ELR (cell line): ENCODE measurements around the gene RPL18.

ENCODE experiments used
- DNase-seq: peaks from one replicate; pipeline ENCODE4 v3.0.0-alpha.2; 2015; ENCODE audit warnings: low read depth

The RPL18 gene

DNA sequence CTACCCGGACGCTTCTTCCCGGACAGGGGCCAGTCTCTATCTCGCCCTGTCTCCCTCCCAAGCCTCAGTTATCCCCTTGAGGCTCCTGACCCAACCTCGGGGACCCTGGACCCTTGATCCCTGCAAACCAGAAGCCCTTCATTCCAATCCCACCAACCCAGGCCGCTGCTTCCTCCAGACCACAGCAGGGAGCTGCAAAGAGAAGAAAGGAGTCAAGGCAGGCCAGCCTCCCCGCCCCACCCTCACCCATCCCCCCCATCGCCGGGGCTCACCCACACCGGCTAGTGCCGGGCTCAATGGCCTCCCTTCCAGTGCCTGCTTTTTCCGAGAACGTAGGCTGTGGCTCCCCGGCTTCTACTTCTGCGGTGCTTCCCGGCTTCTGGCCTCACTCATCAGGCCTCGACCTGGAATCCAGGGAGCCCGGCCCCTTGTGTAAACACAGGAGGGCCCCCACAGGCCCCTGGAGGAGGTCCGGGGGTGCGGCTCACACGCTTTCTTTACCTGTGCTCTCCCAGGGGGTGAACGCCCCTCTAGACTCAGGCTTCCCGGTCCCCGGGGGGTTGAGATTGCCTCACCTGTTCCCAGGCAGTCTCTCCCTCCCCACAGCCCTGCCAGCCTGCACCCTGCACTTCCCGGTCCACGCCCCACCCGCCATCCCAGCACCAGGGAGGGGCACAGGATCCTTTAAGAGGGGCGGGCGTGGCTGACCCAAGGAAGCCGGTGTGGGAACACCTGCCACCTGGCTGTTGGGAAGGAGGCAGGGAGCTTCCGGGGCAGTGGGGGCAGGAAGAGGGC lies 4.3 kb downstream of the RPL18 start, which contains the start of gene FAM83E:
TSS of gene FAM83E (minus strand) at position 641 of the 795 bp plus-strand sequence. CDS start 1,704 bp downstream, outside the sequence.
- peak; percentile 54 for DNase-seq

DNA sequence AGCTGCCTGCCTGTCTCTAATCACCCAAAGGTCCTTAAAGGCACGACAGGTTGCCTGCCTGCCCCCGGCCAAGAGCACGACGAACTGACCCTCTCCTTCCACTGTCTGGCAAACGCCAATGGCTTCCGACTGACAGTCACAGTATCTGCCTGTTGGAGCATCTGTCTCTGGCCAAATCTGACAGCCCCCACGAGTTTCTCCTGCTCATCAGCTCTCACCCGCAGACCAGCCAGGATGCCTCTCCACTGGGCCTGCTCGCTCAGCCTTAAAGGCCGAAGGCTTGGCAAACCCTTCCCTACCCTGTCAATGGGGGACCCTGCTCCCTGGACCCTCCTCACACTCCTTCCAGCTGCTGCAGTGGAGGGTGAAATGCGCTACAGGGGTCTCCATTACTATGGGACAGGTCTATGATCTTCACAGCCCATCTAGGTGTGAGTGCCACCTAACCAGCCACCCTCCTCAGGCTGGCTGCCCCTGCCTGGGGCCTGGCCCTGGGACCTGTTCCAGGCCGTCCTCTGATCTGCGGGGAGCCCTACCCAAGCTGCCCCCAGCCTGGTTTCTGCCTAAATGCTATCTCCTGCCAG lies 5.0 kb downstream of the RPL18 start:
- DNase-seq = peak; percentile 39

DNA sequence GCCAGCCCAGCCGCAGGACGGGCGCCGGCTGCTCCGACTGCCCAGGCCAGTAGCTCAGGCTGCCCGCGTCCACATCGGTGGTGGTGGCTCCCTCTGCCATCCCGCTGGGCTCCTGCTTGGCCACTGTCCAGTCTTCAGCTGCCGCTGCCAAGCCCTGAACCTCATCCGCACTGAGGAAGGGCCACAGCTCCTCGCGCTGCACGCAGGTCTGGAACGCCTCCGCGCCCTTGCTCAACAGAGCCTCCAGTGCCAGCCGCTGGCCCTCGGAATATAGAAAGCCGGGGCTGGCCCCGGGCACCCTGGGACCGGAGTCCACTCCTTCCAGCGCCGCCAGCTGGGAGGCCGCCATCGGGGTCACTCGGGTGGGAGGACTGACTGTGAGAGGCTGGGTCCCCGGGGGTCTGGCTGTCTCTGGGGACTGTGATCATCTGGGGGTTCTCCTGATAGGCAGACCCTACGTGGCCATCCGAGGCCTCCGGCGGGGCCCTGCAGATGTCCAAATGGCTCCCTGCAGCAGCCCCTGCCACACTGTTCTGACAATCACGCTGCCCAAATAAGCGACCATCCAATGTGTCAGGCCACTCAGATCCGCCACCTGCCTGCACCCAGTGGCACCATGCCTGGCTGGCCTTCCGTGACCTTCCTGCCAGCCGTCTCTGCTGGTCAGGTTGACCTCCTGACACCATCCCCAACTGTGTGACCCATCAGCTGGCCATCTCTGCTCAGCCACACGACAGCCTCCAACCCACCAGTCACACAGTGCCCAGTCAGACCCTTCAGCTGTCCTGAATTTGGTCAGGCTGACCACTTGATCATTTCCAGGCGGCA lies 5.7 kb downstream of the RPL18 start:
- DNase-seq = no peak

DNA sequence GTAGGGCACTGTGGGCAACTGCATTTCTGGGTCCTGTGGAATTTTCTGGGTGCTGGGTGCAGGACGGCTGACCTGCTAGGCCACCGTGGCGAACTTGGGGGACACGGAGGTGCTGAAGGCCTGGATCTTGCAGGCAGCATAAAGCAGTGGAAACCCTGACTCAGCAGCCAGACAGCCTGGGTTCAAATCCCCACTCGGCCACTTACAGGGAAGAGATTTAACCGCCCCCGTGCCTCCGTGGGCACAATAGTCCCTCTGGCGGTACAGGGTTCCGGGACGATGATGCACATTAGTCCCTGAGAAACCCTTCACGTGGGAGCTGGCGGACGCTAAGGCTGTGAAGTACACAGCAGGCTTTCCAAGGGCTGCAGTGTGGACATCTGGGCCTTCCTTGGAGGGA lies 7.1 kb downstream of the RPL18 start:
- no peak for DNase-seq

DNA sequence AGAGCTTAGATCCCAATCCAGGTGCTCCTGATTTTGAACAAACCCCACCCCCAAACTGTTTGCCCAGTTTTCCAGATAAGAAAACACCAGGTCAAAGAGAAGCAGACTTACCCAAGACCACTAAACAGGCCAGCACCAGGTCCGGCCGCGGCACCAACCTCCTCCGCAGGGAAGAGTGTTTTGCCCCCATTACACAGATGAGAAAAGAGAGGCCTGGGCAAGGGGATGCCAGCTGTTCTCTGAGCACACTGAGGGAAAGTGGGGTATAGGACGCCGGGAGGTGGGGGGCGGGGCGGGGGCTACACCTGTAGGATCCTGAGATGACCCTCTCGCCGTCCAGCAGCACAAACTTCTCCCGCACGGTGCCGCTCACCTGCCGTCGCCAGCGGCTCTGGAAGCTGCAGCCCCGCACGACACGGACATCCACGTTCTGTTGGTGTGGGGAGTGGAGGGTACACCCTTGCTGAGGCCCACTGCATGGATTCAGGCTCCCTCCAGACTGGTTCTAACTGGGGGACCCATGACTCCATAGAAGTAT lies 9.3 kb downstream of the RPL18 start:
- no peak for DNase-seq

DNA sequence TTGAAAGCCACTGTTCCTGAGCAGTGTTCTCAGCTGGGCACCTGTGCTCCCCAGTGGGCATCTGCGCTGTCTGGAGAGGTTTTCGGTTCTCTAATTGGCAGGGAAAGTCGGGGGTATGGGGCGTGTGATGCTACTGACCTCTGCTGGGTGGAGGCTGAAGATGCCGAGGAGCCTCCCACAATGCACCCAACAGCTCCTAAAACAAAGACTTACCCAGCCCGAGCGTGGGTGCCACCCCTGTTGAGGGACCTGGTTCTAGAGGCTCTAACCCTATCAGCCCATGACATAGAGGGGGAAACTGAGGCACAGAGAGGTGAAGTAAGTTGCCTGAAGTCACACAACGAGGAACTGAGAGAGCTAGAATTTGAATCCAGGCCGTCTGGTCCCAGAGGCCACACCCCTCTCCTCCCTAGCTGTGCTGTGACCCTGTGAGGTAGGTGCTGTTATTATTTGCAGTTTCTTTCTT lies 10.1 kb downstream of the RPL18 start:
- peak; percentile 72 for DNase-seq

DNA sequence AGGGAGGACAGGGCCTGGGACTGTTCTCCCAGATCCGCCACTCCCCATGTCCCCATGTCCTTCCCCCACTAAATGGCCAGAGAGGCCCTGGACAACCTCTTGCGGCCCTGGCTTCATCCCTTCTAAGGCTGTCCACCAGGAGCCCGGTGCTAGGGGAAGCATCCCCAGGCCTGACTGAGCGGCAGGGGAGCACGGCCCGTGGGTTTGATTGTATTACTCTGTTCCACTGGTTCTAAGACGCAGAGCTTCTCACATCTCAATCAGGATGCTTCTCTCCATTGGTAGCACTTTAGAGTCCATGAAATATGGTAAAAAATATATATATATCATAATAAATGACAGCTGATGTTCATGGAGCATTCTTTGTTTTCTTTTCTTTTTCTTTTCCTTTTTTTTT lies 11.6 kb downstream of the RPL18 start:
- DNase-seq = no peak

DNA sequence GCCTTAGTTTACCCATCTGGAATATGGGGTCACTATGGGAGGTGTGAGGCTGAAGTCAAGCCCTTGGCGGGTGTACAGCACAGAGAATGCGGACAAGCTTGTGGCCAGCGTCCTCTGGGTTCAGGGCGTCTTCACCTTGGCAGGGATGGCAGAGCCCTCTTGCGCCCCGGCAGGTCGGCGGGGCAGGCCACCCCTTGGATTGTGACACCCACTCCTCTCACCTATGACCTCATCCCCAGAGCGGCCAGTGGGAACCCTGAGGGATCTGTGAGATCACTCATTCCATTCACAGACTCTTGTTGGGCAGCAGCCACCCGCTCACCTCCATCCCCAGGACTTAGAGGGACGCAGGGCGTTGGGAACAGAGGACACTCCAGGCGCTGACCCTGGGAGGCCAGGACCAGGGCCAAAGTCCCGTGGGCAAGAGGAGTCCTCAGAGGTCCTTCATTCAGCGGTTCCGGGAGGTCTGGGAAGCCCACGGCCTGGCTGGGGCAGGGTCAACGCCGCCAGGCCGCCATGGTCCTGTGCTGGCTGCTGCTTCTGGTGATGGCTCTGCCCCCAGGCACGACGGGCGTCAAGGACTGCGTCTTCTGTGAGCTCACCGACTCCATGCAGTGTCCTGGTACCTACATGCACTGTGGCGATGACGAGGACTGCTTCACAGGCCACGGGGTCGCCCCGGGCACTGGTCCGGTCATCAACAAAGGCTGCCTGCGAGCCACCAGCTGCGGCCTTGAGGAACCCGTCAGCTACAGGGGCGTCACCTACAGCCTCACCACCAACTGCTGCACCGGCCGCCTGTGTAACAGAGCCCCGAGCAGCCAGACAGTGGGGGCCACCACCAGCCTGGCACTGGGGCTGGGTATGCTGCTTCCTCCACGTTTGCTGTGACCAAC lies 12.3 kb downstream of the RPL18 start, which contains the start of gene SPACA4:
TSS of gene SPACA4 (plus strand) at position 280 of the 896 bp plus-strand sequence. CDS start at position 517, 237 bp downstream.
- DNase-seq = no peak

DNA sequence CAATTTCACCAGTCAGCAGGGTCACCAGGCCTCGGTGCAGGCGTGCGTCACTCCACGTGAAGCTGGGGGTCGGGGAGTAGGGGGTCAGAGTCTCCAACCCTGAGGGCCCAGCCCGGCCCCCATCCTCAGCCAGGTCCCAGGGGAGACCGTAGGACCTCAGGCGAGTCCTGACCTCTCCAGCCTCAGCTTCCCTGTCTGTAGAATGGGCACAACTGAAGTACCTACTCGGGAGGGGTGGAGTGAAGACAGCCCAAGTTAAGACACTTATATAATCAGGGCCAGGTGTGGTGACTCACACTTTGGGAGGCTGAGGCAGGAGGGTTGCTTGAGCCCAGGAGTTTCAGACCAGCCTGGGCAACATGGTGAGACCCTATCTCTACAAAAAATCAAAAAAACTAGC lies 15.1 kb downstream of the RPL18 start:
- no peak for DNase-seq

DNA sequence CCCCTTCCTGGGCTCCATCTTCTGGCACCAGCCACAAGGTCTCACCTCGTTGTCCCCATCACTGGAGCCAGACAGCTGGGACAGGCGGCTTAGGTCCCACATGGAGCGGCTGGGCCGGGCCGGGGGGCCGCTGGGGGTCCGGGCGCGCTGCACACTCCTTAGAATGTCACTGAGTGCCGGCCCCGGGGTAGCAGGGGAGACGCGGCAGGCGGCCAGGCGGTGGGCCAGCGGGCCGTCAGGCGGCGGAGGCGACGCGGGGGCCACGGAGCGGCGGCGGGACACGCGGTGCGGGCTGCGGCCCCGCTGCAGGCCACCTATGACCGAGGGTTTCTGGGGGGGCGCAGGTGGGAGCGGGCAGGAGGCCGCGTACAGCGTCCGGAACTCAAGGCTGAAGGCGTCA lies 15.5 kb downstream of the RPL18 start:
- DNase-seq = no peak

DNA sequence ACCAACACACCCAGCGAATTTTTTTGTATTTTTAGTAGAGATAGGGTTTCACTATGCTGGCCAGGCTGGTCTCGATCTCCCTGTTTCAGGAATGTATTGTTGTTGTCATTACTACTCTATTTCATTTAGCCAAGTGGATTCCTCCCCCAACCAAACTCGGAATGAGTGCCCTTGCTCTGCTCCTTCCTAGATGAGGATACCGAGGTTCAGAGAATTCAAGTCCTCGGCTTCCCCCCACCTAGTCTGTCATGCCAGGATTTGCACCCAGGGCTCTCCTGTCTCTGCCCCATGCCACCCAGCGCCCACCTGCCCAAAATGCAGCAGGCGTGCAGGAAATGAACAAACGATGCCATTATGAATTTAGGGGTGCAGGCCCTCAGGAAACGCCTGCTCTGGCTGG lies 16.0 kb downstream of the RPL18 start:
- DNase-seq = no peak

DNA sequence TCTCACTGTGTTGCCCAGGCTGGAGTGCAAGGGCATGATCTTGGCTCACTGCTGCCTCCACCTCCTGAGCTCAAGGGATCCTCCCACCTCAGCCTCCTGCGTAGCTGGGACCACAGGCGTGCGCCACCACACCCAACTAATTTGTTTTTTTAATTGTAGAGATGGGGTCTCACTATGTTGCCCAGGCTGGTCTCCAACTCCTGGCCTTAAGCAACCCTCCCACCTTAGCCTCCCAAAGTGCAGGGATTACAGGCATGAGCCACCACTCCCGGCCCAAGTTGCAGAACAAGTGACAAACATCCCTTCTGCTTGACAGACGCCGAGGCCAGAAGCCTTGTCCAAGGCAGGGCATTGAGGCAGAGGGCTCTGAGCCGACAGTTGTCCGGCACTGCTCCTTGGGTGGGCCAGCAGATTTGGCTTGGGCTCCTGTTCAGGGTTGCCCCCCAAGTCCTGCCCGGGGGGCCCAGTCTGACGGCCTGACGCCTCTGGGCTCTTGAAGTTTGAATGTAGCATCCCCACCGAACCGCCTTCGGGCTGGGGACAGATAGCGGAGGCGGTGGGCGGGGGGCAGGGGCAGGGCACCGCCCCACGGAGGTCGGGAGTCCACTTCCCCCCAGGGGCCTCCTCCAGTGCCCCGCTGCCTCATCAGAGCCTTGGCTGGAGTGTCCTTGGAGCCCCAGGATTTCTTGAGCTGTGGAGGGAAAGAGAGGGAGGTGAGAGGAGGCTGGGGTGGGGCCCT lies 18.1 kb downstream of the RPL18 start:
- no peak for DNase-seq

DNA sequence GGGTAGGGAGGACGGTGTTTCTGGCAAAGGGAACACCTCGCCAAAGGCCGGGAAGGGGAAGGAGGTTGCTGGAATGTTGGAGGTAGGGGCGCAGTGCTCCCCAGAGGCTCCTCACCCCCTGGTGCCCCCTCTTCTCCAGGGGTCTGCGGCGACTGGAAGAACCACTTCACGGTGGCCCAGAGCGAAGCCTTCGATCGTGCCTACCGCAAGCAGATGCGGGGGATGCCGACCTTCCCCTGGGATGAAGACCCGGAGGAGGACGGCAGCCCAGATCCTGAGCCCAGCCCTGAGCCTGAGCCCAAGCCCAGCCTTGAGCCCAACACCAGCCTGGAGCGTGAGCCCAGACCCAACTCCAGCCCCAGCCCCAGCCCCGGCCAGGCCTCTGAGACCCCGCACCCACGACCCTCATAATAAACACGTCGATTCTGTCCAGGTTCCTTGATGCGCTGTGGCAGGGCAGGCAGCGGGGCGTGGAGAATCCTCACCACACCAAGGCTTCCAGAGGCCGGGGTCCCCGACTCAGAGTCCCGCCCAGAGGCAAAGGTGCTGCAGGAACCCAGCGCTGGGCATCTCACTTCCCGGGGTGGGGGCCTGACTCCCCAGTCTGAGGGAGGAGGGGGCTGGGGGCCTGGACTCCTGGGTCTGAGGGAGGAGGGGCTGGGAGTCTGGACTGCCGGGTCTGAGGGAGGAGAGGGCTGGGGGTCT lies 19.8 kb downstream of the RPL18 start:
- no peak for DNase-seq

DNA sequence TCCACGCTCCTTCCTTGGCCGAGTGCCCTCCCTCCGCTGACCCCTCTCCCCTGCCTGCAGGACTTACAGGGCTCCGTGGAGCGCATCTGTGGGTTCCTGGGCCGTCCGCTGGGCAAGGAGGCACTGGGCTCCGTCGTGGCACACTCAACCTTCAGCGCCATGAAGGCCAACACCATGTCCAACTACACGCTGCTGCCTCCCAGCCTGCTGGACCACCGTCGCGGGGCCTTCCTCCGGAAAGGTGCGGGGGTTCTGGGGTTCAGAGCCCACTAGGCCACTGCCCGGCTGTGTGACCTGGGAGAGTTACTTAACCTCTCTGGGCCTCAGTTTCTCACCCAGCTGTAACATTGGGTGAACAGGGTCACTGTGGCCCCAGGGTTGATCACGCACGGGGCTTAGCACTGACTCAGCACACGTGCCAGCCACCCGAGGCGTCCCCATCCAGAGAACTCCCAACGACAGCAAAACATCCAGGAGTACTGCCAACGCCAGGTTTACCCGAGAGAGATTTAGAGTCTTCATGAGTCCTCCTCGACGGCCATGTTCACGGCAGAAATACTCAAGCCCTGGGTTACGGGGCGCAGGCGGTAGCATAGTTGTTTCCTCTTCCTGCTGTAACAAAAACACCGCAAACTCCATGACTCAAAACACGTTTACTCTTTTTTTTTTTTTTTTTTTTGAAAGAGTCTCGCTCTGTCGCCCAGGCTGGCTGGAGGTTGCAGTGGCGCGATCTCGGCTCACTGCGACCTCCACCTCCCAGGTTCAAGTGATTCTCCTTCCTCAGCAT lies 22.1 kb downstream of the RPL18 start:
- no peak for DNase-seq

DNA sequence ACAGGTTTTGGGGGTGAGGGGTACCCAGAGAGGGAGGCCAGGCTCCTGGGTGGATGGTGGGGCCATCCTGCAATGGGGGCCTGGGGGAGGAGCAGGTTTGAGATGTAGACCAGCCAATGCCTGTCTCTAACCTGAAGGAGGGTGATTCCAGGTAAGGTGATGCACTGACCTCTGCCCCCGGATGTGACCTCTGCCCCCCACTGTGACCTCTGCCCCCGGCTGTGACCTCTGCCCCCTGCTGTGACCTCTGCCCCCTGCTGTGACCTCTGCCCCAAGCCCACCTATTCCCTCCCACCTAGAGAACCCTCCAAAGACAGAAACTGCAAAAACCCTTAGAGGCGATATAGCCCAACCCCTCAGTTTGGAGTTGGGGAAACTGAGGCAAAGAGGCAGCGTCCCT lies 22.7 kb downstream of the RPL18 start:
- DNase-seq = no peak

DNA sequence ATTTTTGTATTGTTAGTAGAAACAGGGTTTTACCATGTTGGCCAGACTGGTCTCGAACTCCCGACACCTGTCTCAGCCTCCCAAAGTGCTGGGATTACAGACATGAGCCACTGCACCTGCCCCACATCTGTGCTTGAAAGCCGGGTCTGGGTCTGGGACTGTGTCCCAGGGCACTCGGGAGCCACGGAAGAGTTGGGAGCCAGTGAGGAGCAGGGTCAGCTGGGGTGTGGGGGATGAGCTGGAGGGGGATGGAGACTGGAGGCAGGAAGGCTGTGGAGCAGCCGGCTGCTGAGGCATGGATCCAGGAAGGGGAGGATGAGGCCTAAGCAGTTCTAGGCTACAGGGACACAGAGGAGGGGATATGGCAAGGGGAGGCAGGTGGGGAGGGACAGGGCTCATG lies 23.1 kb downstream of the RPL18 start:
- no peak for DNase-seq

DNA sequence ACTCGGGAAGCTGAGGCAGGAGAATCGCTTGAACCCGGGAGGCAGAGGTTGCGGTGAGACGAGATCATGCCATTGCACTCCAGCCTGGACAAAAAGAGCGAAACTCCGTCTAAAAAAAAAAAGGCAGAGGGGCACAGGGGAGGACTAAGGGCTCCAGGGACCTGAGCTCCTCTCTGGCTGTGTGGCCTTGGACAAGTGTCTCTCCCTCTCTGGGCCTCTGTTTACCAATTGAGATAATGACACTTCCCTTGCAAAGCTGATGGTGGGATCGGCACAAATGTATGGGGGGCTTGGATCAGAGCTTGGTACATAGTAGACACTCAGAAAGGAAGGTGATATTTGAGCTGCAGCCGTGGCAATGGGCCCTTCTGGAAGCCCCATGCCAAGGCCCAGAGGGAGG lies 23.8 kb downstream of the RPL18 start:
- DNase-seq = no peak

DNA sequence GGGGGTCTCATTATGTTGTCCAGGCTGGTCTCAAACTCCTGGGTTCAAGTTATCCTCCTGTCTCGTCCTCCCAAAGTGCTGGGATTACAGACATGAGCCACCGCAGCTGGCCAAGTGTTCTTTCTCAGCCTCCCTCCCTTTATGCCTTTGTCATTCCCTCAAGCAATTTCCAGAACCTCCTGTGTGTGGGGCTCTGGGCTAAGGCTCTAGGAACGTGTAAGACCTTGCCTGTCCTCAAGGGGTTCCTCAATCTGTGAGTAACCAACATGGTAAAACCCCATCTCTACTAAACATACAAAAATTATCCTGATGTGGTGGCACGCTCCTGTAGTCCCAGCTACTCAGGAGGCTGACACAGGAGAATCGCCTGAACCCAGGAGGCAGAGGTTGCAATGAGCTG lies 28.0 kb downstream of the RPL18 start:
- DNase-seq = peak; percentile 58
